ENCODE results near the gene BTRC. TPM values are rescaled to one million over a fixed set of nuclear protein-coding genes. Genes with fewer than 3 reads are reported as not detected.

The BTRC gene
- total RNA-seq, 1 experiment from 2014 or later, result 5.7 TPM

DNA sequence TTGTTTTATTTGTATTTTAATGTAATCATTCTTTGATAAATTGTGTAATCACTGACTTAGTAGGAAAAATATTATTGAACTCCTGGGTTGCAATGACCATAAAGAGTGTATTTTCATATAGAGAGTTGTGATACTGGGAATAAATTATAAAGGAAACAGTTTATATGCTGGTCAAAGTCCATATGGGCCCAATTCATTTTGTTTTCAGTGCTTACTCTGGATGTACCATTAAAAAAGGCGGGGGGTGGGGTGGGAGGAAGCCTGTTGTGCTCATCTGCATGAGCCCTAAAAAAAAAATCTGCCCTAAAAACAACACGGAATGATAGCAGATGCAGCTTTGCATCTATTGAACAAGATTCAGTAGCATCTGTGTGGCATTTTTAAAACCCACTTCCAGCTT is 114.2 kb downstream of the BTRC start:
- no peaks in the 10 kb centered on the region for H3K79me2 ChIP-seq (ENCODE audit: low read length)
- H3K9me2 ChIP-seq (replicated peaks; ENCODE audit: low read length), result no peaks in the 10 kb centered on the region
- H3K9ac ChIP-seq (ENCODE audit: low read length), result no peak overlapping the region
- no peaks in the 10 kb centered on the region for H3F3A ChIP-seq (ENCODE audit: low read length, unreplicated experiment)
- ChIA-PET CTCF (interaction anchor here (0.7 kb wide), 3 partner anchors 124 to 373 kb away, joined by 3 to 5 read pairs (median 4); no protein-coding TSS in a partner anchor), POLR2A (ENCODE audit: unreplicated experiment) (no interaction called here)
- no peak overlapping the region for H3K4me3 ChIP-seq (ENCODE audit: low read length)
- H2AFZ ChIP-seq (ENCODE audit: low read length), result no peak overlapping the region
- H3K4me1 ChIP-seq (ENCODE audit: insufficient read depth, low read length), result 0 out of 2 replicates have a peak, but pooled peaks cover 4% of the 10 kb centered on the region
- H3K4me2 ChIP-seq (ENCODE audit: low read length), result no peak overlapping the region
- no peaks in the 10 kb centered on the region for H3K36me3 ChIP-seq (ENCODE audit: low read depth, low read length)
- no peak for ATAC-seq
- intact Hi-C loops (cut with micrococcal nuclease), result no loop called here
- BruUV-seq (replicated peaks), result no TSS peak
- H4K20me1 ChIP-seq (ENCODE audit: low read length), result no peaks in the 10 kb centered on the region
- TF ChIP-seq EZH2phosphoT487 (IDR thresholded peaks at IDR 0.05; ENCODE audit: borderline replicate concordance, low read length), result no peak
- no peak for TF ChIP-seq EZH2 (IDR thresholded peaks at IDR 0.05; ENCODE audit: low read length, unreplicated experiment)
- TF ChIP-seq, protein P1, sequence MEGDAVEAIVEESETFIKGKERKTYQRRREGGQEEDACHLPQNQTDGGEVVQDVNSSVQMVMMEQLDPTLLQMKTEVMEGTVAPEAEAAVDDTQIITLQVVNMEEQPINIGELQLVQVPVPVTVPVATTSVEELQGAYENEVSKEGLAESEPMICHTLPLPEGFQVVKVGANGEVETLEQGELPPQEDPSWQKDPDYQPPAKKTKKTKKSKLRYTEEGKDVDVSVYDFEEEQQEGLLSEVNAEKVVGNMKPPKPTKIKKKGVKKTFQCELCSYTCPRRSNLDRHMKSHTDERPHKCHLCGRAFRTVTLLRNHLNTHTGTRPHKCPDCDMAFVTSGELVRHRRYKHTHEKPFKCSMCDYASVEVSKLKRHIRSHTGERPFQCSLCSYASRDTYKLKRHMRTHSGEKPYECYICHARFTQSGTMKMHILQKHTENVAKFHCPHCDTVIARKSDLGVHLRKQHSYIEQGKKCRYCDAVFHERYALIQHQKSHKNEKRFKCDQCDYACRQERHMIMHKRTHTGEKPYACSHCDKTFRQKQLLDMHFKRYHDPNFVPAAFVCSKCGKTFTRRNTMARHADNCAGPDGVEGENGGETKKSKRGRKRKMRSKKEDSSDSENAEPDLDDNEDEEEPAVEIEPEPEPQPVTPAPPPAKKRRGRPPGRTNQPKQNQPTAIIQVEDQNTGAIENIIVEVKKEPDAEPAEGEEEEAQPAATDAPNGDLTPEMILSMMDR (conservative IDR thresholded peaks at IDR 0.05; ENCODE audit: low read depth, low read length), result no peak
- H3K27me3 ChIP-seq (ENCODE audit: low read length), result no peaks in the 10 kb centered on the region
- no peak for DNase-seq
- H3K9me3 ChIP-seq (ENCODE audit: low read length), result no peaks in the 10 kb centered on the region
- no peak overlapping the region for H3K27ac ChIP-seq (ENCODE audit: low read length)

DNA sequence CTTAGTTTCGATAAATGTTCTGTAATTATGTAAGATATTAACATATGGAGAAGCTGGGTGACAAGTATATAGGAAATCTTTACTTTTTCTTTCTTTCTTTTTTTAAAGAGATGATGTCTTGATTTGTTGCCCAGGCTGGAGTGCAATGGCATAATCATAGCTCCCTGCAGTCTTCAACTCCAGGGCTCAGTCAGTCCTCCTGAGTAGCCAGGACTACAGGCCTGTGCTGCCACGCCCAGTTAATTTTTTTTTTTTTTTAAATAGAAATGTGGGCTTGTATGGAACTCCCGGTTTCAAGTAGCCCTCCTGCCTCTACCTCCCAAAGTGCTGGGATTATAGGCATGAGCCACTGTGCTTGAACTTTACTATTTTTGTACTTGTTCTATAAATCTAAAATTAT is 122.4 kb downstream of the BTRC start:
- ChIA-PET POLR2A (ENCODE audit: unreplicated experiment) (no interaction called here), CTCF (no interaction called here)
- intact Hi-C loops (cut with micrococcal nuclease), result no loop called here
- BruUV-seq (replicated peaks), result no TSS peak
- H3K79me2 ChIP-seq (ENCODE audit: low read length), result no peaks in the 10 kb centered on the region
- no peak overlapping the region for H3K9ac ChIP-seq (ENCODE audit: low read length)
- no peaks in the 10 kb centered on the region for H3K9me3 ChIP-seq (ENCODE audit: low read length)
- H3K27me3 ChIP-seq (ENCODE audit: low read length), result no peaks in the 10 kb centered on the region
- no peaks in the 10 kb centered on the region for H4K20me1 ChIP-seq (ENCODE audit: low read length)
- H3F3A ChIP-seq (ENCODE audit: low read length, unreplicated experiment), result no peaks in the 10 kb centered on the region
- no peak for TF ChIP-seq EZH2phosphoT487 (IDR thresholded peaks at IDR 0.05; ENCODE audit: borderline replicate concordance, low read length)
- no peak overlapping the region for H3K4me3 ChIP-seq (ENCODE audit: low read length)
- H3K27ac ChIP-seq (ENCODE audit: low read length), result no peak overlapping the region
- no peak overlapping the region for H2AFZ ChIP-seq (ENCODE audit: low read length)
- DNase-seq (no peak), ATAC-seq (no peak)
- no peaks in the 10 kb centered on the region for H3K9me2 ChIP-seq (replicated peaks; ENCODE audit: low read length)
- H3K4me2 ChIP-seq (ENCODE audit: low read length), result no peak overlapping the region
- no peaks in the 10 kb centered on the region for H3K4me1 ChIP-seq (ENCODE audit: insufficient read depth, low read length)
- no peaks in the 10 kb centered on the region for H3K36me3 ChIP-seq (ENCODE audit: low read depth, low read length)

DNA sequence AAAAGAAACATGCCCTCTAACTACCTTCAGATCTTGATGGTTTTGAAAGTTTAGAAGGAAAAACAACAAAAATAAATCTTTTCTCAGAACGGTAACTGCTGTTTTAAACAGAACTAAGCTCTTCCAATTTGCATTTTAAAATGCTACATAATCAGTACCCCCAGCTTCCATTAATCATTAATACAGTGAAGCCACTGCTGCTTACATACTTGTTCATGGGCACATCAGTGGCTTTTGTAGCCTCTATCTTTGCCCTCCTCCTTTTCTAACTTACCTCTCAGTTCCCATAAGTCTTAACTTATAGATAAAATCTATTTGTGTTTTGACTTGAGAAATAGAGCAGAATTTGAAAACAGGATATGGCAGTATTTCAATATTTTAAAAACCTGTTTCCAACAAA is 125.0 kb downstream of the BTRC start:
- Histone ChIP-seq H3K4me2 (ENCODE audit: low read length) (no peak overlapping the region), H3F3A (ENCODE audit: low read length, unreplicated experiment) (no peaks in the 10 kb centered on the region), H3K27me3 (ENCODE audit: low read length) (no peaks in the 10 kb centered on the region), H3K4me3 (ENCODE audit: low read length) (no peak overlapping the region), H3K79me2 (ENCODE audit: low read length) (no peaks in the 10 kb centered on the region), H2AFZ (ENCODE audit: low read length) (no peak overlapping the region), H3K9ac (ENCODE audit: low read length) (no peak overlapping the region), H3K27ac (ENCODE audit: low read length) (no peak overlapping the region), H3K9me3 (ENCODE audit: low read length) (no peaks in the 10 kb centered on the region), H3K4me1 (ENCODE audit: insufficient read depth, low read length) (no peaks in the 10 kb centered on the region), H4K20me1 (ENCODE audit: low read length) (no peaks in the 10 kb centered on the region), H3K9me2 (replicated peaks; ENCODE audit: low read length) (no peaks in the 10 kb centered on the region), H3K36me3 (ENCODE audit: low read depth, low read length) (no peaks in the 10 kb centered on the region)
- DNase-seq, result no peak
- CTCF ChIA-PET, result no interaction called here
- POLR2A ChIA-PET (ENCODE audit: unreplicated experiment), result no interaction called here
- TF ChIP-seq EZH2phosphoT487 (IDR thresholded peaks at IDR 0.05; ENCODE audit: borderline replicate concordance, low read length) (no peak), EZH2 (IDR thresholded peaks at IDR 0.05; ENCODE audit: low read length, unreplicated experiment) (no peak)
- TF ChIP-seq, protein P1 (conservative IDR thresholded peaks at IDR 0.05; ENCODE audit: low read depth, low read length), result no peak
- intact Hi-C loops (cut with micrococcal nuclease), result no loop called here
- ATAC-seq, result no peak
- no TSS peak for BruUV-seq (replicated peaks)

All from PC-3 (cell line).